MCF 10A (cell line): ENCODE data around the gene DLX2. TPM values are rescaled to one million over a fixed set of nuclear protein-coding genes. Genes with fewer than 3 reads are reported as not detected.
"Not testable (repeated sequence)": the region's sequence is repeated elsewhere in the genome, so short reads cannot be mapped to it uniquely, and the experiment has no call there.

Experiments used
- BruUV-seq: library from RNA; stranded (reverse); fragments of 400-500 nt; replicated peaks from 2 replicates; lab custom pipeline; 2021; lab: Mats Ljungman, UMichigan
- CTCF ChIA-PET: fragments of 300-600 bp; sonication (Branson Sonifier 250); formaldehyde crosslinking; extraction: SDS; loops from one replicate; lab custom pipeline; 2021; ENCODE audit warnings: antibody characterized with exemption, inconsistent platforms; lab: Yijun Ruan, JAX
- POLR2A ChIA-PET: fragments of 300-600, 350-650 bp; sonication (Branson Sonifier 250); formaldehyde crosslinking; extraction: SDS; loops from one replicate; lab custom pipeline; 2020; ENCODE audit warnings: antibody characterized with exemption, inconsistent platforms; lab: Yijun Ruan, JAX
- DNase-seq: peaks from one replicate; pipeline ENCODE4 v3.0.0-alpha.2; 2018; ENCODE audit not compliant: unreplicated experiment
- H3K27ac Mint-ChIP-seq: one replicate; pipeline ENCODE4 v1.8.0; 2022; ENCODE audit warnings: mild to moderate bottlenecking, low read depth, mixed read lengths; ENCODE audit not compliant: unreplicated experiment
- H3K27me3 Mint-ChIP-seq: one replicate; pipeline ENCODE4 v1.8.0; 2022; ENCODE audit warnings: mixed read lengths; ENCODE audit not compliant: insufficient read depth, unreplicated experiment
- H3K36me3 Mint-ChIP-seq: one replicate; pipeline ENCODE4 v1.8.0; 2022; ENCODE audit warnings: mild to moderate bottlenecking, moderate library complexity, mixed read lengths; ENCODE audit not compliant: insufficient read depth, unreplicated experiment
- H3K4me1 Mint-ChIP-seq: one replicate; pipeline ENCODE4 v1.8.0; 2022; ENCODE audit warnings: mixed read lengths; ENCODE audit not compliant: insufficient read depth, unreplicated experiment
- H3K4me3 Mint-ChIP-seq: one replicate; pipeline ENCODE4 v1.8.0; 2022; ENCODE audit warnings: mild to moderate bottlenecking, moderate library complexity, mixed read lengths; ENCODE audit not compliant: unreplicated experiment
- H3K9me3 Mint-ChIP-seq: one replicate; pipeline ENCODE4 v1.8.0; 2022; ENCODE audit warnings: mixed read lengths; ENCODE audit not compliant: unreplicated experiment
- intact Hi-C: fragments of 100-400 bp; cut with micrococcal nuclease; formaldehyde crosslinking; loops from 2 replicates; pipeline ENCODE4 v1.14.1; 2022
- total RNA-seq: library from RNA; stranded (reverse); gene quantifications from 2 replicates; pipeline ENCODE4 v1.2.3, GENCODE V29; 2022
- TF ChIP-seq, protein P1 (sequence below): fragments of 200-600 bp; IDR thresholded peaks from one replicate; pipeline ENCODE4 v1.8.0; 2022; ENCODE audit warnings: antibody characterized with exemption, mild to moderate bottlenecking; ENCODE audit not compliant: unreplicated experiment

Gene DLX2
- total RNA-seq, 1 experiment from 2014 or later = 1.1 TPM

DNA sequence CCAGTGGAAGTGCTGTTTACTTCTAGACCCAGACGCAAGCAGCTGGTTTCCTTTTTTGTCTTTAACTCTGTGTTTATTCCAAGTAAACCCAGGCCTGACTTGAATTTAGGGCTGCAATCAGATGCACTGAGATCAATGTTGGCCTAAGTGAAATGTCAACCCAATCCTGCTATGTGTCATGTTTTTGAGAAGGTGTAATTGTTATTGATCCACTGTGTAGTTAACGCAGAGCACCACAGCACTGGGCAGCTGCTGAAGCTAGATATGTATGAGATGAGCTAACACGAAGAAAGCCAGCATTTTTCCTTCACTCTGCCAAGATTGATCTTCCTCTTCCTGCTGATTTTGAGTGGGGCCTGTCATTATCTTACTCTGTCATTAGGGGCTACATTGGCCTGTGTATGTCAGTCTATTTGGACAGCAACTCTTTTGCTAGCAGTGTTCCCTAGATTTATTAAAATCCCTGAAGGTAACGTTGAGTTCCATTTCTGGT lies 36.3 kb downstream of the DLX2 start:
- H3K4me1 Mint-ChIP-seq = peaks cover 6% of the 10 kb centered on the region
- no TSS peak for BruUV-seq
- no peak for DNase-seq
- H3K27me3 Mint-ChIP-seq = no peaks in the 10 kb centered on the region
- CTCF ChIA-PET = interaction anchor here (0.6 kb wide), 2 partner anchors 175 to 310 kb away, joined by 3 read pairs; no protein-coding TSS in a partner anchor
- no peak overlapping the region for H3K4me3 Mint-ChIP-seq
- no peaks in the 10 kb centered on the region for H3K9me3 Mint-ChIP-seq
- TF ChIP-seq, protein P1, sequence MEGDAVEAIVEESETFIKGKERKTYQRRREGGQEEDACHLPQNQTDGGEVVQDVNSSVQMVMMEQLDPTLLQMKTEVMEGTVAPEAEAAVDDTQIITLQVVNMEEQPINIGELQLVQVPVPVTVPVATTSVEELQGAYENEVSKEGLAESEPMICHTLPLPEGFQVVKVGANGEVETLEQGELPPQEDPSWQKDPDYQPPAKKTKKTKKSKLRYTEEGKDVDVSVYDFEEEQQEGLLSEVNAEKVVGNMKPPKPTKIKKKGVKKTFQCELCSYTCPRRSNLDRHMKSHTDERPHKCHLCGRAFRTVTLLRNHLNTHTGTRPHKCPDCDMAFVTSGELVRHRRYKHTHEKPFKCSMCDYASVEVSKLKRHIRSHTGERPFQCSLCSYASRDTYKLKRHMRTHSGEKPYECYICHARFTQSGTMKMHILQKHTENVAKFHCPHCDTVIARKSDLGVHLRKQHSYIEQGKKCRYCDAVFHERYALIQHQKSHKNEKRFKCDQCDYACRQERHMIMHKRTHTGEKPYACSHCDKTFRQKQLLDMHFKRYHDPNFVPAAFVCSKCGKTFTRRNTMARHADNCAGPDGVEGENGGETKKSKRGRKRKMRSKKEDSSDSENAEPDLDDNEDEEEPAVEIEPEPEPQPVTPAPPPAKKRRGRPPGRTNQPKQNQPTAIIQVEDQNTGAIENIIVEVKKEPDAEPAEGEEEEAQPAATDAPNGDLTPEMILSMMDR = no peak
- POLR2A ChIA-PET = interaction anchor here (0.9 to 1.8 kb wide), 2 partner anchors 25 to 28 kb away, joined by 3 to 4 read pairs; no protein-coding TSS in a partner anchor
- H3K36me3 Mint-ChIP-seq = peaks cover 6% of the 10 kb centered on the region
- H3K27ac Mint-ChIP-seq = no peak overlapping the region
- intact Hi-C loops = no loop called here

DNA sequence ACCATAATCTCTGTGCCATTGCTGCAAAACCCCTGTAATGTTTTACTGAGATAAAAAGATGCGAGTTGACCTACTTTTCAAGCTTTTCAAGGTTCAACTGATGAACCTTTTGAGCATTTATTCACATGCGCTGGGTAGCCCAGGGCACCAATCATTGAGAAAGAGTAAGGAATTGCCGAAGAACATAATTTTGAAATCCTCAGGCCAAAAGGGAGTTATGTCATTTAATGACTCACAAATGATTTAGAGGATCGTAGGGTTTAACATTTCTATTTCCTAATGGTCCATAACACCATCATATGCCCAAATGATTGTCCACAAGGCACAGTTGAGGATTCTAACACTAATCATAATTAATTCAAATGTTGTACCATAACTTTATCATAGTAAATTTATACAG lies 37.6 kb downstream of the DLX2 start:
- H3K36me3 Mint-ChIP-seq = no peaks in the 10 kb centered on the region
- peaks cover 6% of the 10 kb centered on the region for H3K4me1 Mint-ChIP-seq
- no peak overlapping the region for H3K4me3 Mint-ChIP-seq
- DNase-seq = peak; percentile 71
- no peak overlapping the region for H3K27ac Mint-ChIP-seq
- BruUV-seq = no TSS peak
- CTCF ChIA-PET = interaction anchor here (0.6 kb wide), 1 partner anchor 19 kb away, joined by 3 read pairs; no protein-coding TSS in a partner anchor
- intact Hi-C loops = no loop called here
- H3K9me3 Mint-ChIP-seq = no peaks in the 10 kb centered on the region
- POLR2A ChIA-PET = interaction anchor here (0.6 to 1.6 kb wide), 6 partner anchors 9 to 143 kb away, joined by 3 to 7 read pairs (median 3); partner anchors contain the start of gene HAT1
- H3K27me3 Mint-ChIP-seq = no peaks in the 10 kb centered on the region
- TF ChIP-seq, protein P1 = no peak

DNA sequence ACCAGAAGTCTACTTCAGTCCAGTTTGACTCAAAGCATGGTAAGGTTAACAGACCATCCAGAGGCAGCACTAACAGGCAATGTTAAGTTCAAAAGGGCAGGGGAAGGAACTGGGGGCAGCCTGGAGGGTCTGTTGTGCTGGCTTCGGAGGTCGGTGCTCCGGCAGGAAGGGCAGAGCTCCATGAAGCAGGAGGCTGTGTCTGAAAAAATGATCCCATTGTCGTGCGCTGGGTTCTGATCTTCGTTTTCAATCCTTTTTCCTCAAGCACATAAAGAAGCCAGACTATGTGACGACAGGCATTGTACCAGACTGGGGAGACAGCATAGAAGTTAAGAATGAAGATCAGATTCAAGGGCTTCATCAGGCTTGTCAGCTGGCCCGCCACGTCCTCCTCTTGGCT lies 39.3 kb downstream of the DLX2 start:
- H3K4me1 Mint-ChIP-seq = peaks cover 6% of the 10 kb centered on the region
- H3K36me3 Mint-ChIP-seq = no peaks in the 10 kb centered on the region
- BruUV-seq = no TSS peak
- H3K27me3 Mint-ChIP-seq = no peaks in the 10 kb centered on the region
- no peak overlapping the region for H3K27ac Mint-ChIP-seq
- DNase-seq = no peak
- no peak overlapping the region for H3K4me3 Mint-ChIP-seq
- no peaks in the 10 kb centered on the region for H3K9me3 Mint-ChIP-seq
- intact Hi-C loops = no loop called here
- CTCF ChIA-PET = interaction anchor here (0.6 to 1.4 kb wide), 3 partner anchors 26 to 503 kb away, joined by 3 to 5 read pairs (median 3); no protein-coding TSS in a partner anchor
- TF ChIP-seq, protein P1 = no peak
- POLR2A ChIA-PET = interaction anchor here (0.9 to 1.0 kb wide), 2 partner anchors 22 to 63 kb away, joined by 3 read pairs; partner anchors contain the start of gene DLX1

DNA sequence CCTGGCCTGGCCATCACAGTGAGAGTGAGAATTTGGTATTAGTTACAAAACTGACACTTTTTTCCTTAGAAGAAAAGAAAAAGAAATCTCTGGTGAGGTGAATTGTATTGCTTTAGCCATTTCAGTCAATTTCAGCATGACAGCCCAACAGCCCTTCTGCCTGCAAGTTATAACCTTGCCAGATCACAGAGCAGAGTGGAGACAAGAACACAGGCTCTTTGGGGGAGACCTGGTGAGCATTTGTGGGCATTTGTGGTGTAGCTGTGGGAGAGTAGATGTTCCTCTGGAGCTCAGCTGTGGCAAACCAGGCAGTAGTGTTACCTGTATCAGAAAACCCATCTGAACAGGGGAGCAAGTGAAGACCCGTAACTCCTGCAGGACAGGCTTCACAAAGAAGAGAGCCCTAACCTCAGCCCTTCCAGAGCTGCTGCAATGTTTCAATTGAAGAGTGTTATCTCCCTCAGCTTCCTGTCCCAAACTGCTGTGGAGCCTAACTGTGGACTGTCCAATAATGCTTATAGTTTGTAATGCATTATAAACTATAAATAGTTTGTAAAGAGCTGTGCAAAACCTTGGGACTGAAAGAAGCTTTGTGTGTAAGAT lies 40.2 kb downstream of the DLX2 start:
- no peak overlapping the region for H3K27ac Mint-ChIP-seq
- ChIA-PET POLR2A (interaction anchor here (0.7 to 1.0 kb wide), 3 partner anchors 19 to 62 kb away, joined by 3 read pairs; partner anchors contain the start of gene DLX1), CTCF (interaction anchor here (1.3 to 1.4 kb wide), 2 partner anchors 25 to 42 kb away, joined by 3 to 5 read pairs; no protein-coding TSS in a partner anchor)
- BruUV-seq = no TSS peak
- peaks cover 6% of the 10 kb centered on the region for H3K4me1 Mint-ChIP-seq
- intact Hi-C loops = no loop called here
- no peaks in the 10 kb centered on the region for H3K9me3 Mint-ChIP-seq
- H3K27me3 Mint-ChIP-seq = no peaks in the 10 kb centered on the region
- H3K36me3 Mint-ChIP-seq = no peaks in the 10 kb centered on the region
- TF ChIP-seq, protein P1 = no peak
- H3K4me3 Mint-ChIP-seq = no peak overlapping the region
- DNase-seq = no peak

DNA sequence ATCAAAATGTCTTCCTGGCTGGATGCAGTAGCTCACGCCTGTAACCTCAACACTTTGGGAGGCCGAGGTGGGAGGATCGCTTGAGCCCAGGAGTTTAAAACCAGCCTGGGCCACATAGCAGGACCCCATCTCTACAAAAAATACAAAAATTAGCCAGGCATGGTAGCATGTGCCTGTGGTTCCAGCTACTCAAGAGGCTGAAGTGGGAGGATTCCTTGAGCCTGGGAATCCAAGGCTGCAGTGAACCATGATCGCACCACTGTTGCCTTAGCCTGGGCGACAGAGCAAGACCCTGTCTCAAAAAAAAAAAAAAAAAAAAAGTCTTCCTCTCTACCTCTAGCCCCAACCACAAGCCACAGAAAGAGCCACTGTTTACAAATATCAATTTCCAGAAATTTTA lies 42.6 kb downstream of the DLX2 start:
- H3K27me3 Mint-ChIP-seq, H3K4me3 Mint-ChIP-seq, H3K4me1 Mint-ChIP-seq, H3K9me3 Mint-ChIP-seq, H3K27ac Mint-ChIP-seq, intact Hi-C loops, H3K36me3 Mint-ChIP-seq, BruUV-seq, DNase-seq: not testable (repeated sequence)
- POLR2A ChIA-PET = interaction anchor here (1.4 kb wide), 1 partner anchor 9 kb away, joined by 7 read pairs; no protein-coding TSS in a partner anchor
- CTCF ChIA-PET = interaction anchor here (1.3 kb wide), 1 partner anchor 21 kb away, joined by 3 read pairs; no protein-coding TSS in a partner anchor
